GM12864 (cell line): ENCODE measurements around the gene NUCKS1.
"Not testable (repeated sequence)": the region's sequence is repeated elsewhere in the genome, so short reads cannot be mapped to it uniquely, and the experiment has no call there.

ENCODE experiments used
- DNase-seq: peaks from one replicate; pipeline ENCODE4 v3.0.0-alpha.2; 2011; ENCODE audit warnings: low read depth
- H3K4me3 ChIP-seq: 2 replicates; pipeline ENCODE4 v1.5.1; 2011; ENCODE audit warnings: mild to moderate bottlenecking, low read depth, low read length, control low read depth
- CTCF ChIP-seq: IDR thresholded peaks from 2 replicates; pipeline ENCODE4 v1.5.1; 2011; ENCODE audit warnings: low read depth, mild to moderate bottlenecking, moderate library complexity, low read length, control low read depth, inconsistent platforms; ENCODE audit errors: missing control alignments

The NUCKS1 gene

DNA sequence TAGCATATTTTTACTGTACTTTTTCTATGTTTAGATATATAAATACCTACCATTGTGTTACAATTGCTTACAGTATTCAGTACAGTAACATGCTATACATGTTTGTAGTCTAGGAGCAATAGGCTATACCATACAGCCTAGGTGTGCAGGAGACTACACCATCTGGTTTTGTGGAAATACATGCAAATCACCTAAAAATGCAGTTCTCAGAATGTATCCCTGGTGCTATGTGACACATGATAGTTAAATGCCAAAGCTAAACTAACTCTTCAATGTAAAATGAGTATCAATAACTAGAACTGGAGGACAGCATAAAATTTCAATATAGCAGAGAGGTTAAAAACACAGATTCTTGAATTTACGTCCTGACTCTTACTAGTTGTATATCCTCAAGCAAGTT is 14.8 kb downstream of the NUCKS1 start:
- DNase-seq: no peak
- H3K4me3 ChIP-seq: no peak overlapping the region
- no peak for TF ChIP-seq CTCF

- TF ChIP-seq CTCF: no peak
- H3K4me3 ChIP-seq: no peak overlapping the region
- no peak for DNase-seq
Observed at GRCh38 chr1:205733438-205734175, 16.4 kb downstream of the NUCKS1 start.

DNA sequence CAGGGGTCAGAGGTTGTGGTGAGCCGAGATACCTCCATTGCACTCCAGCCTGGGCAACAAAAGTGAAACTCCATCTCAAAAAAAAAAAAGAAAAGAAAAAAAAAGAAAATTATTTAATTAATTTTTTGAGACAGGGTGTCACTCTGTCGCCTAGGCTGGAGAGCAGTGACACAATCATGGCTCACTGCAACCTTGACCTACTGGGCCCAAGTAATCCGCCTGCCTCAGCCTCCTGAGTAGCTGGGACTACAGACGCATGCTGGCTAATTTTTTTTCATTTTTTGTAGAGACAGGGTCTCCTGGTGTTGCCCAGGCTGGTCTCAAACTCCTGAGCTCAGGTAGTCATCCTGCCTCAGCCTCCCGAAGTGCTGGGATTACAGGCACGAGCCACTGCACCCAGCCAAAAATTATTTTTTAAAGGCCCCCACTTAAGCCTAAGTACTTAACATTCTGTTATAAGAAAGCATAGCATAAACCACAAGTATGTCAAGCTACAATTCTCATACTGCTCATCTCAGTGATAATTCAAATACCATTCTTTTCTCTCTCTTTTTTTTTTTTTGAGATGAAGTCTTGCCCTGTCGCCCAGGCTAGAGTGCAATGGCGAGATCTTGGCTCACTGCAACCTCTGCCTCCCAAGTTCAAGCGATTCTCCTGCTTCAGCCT is 19.9 kb downstream of the NUCKS1 start:
- H3K4me3 ChIP-seq: no peak overlapping the region
- no peak for DNase-seq
- no peak for TF ChIP-seq CTCF

DNA sequence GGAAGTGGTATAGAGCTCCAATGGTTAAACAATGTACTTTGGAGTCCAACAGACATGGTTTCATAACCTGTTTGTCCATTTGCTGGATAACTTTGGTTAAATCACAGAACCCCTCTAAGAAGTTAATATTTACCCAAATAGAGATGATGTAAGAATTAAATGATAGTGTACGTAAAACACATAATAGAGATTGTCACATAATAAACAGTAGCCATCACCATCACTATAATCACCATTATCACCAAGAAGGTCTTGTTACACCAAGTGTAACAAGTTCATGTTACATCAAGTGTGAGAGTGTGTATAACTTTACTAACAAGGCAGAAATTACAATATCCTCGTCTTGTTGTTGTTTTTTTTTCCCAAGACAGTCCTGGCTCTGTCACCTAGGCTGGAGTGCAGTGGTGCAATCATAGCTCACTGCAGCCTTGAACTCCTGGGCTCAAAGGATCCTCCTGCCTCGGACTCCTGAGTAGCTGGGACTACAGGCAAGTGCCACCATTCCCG is 23.3 kb downstream of the NUCKS1 start:
- no peak for TF ChIP-seq CTCF
- no peak for DNase-seq
- no peak overlapping the region for H3K4me3 ChIP-seq

GRCh38 chr1:205725514-205725913 is 24.5 kb downstream of the NUCKS1 start:
- no peak for DNase-seq
- no peak overlapping the region for H3K4me3 ChIP-seq
- TF ChIP-seq CTCF: no peak

- H3K4me3 ChIP-seq, DNase-seq: not testable (repeated sequence)
Observed at GRCh38 chr1:205720740-205721139, 29.2 kb downstream of the NUCKS1 start.

- no peak overlapping the region for H3K4me3 ChIP-seq
- TF ChIP-seq CTCF: no peak
- DNase-seq: no peak
Observed at GRCh38 chr1:205719762-205720161, 30.2 kb downstream of the NUCKS1 start.
